Common myeloid progenitor, CD34-positive (primary cell): Measurements from ENCODE around the gene SLC22A2.

ENCODE experiments used
- CTCF ChIA-PET: fragments of 350-600 bp; sonication (Branson Sonifier 250); formaldehyde crosslinking; loops from one replicate; lab custom pipeline; 2021; ENCODE audit warnings: antibody characterized with exemption; lab: Charles Lee
- POLR2A ChIA-PET: fragments of 350-600 bp; sonication (Branson Sonifier 250); formaldehyde crosslinking; loops from one replicate; lab custom pipeline; 2021; ENCODE audit warnings: antibody characterized with exemption; lab: Charles Lee
- DNase-seq, 3 donors: peaks; one replicate each; pipeline versions ENCODE4 v3.0.0 to v3.0.0-alpha.2; 2013
- H3K27ac ChIP-seq, 2 experiments: 1 replicate in 1 of 2; 2 replicates in 1 of 2; pipeline ENCODE4 v1.7.0; 2013; ENCODE audit warnings: inconsistent platforms in 2 of 2, low read length in 2 of 2, mild to moderate bottlenecking in 2 of 2, low read depth in 1 of 2, moderate library complexity in 1 of 2; ENCODE audit not compliant: severe bottlenecking in 2 of 2, insufficient read depth in 1 of 2, poor library complexity in 1 of 2
- H3K27me3 ChIP-seq, 5 experiments: replicated peaks in 2 of 5; 1 replicate in 3 of 5; 2 replicates in 2 of 5; pipeline versions ENCODE4 v1.6.1 to v1.7.0; 2013; ENCODE audit warnings: low read length in 4 of 5, mild to moderate bottlenecking in 2 of 5, moderate library complexity in 2 of 5, inconsistent platforms in 1 of 5; ENCODE audit not compliant: insufficient read depth in 5 of 5, control insufficient read depth in 4 of 5
- H3K36me3 ChIP-seq, 4 experiments: 1 replicate in 2 of 4; 2 replicates in 2 of 4; pipeline versions ENCODE4 v1.6.1 to v1.7.0; 2013; ENCODE audit warnings: low read length in 3 of 4, control low read depth in 1 of 4, mild to moderate bottlenecking in 1 of 4; ENCODE audit not compliant: control insufficient read depth in 4 of 4, insufficient read depth in 4 of 4
- H3K4me1 ChIP-seq, 4 experiments: 1 replicate in 3 of 4; 2 replicates in 1 of 4; pipeline versions ENCODE4 v1.6.1 to v1.7.1; 2013; ENCODE audit warnings: low read length in 3 of 4, mild to moderate bottlenecking in 3 of 4, control low read depth in 1 of 4, inconsistent platforms in 1 of 4, moderate library complexity in 1 of 4; ENCODE audit not compliant: control insufficient read depth in 4 of 4, insufficient read depth in 4 of 4; ENCODE audit errors: control extremely low read depth in 1 of 4
- H3K4me3 ChIP-seq, 7 experiments: 1 replicate in 4 of 7; 2 replicates in 3 of 7; pipeline versions ENCODE4 v1.5.1 to v1.7.0; 2013; ENCODE audit warnings: mild to moderate bottlenecking in 7 of 7, low read length in 6 of 7, moderate library complexity in 6 of 7, inconsistent platforms in 2 of 7, low read depth in 2 of 7, control low read depth in 1 of 7; ENCODE audit not compliant: insufficient read depth in 4 of 7, control insufficient read depth in 1 of 7; ENCODE audit errors: extremely low read depth in 1 of 7
- H3K9me3 ChIP-seq, 5 experiments: 1 replicate in 4 of 5; 2 replicates in 1 of 5; pipeline versions ENCODE4 v1.6.1 to v1.7.1; 2013; ENCODE audit warnings: low read length in 4 of 5, mild to moderate bottlenecking in 2 of 5, inconsistent platforms in 1 of 5, low read depth in 1 of 5, moderate library complexity in 1 of 5; ENCODE audit not compliant: control insufficient read depth in 4 of 5, insufficient read depth in 2 of 5; ENCODE audit errors: control extremely low read depth in 1 of 5
- WGBS: methylation state at CpG from one replicate; pipeline ENCODE4 v1.1.5; 2013; ENCODE audit not compliant: insufficient coverage; 5-methylcytosine and 5-hydroxymethylcytosine counted together

SLC22A2 gene

GRCh38 chr6:160217863-160218262 lies 40.8 kb downstream of the SLC22A2 start:
- DNase-seq = no peak
- Histone ChIP-seq H3K27ac (no peak overlapping the region), H3K27me3 (peaks cover 0 to 2% (median 0%) of the 10 kb centered on the region in 5 experiments), H3K4me1 (no peaks in the 10 kb centered on the region), H3K9me3 (peaks cover 0 to 10% (median 0%) of the 10 kb centered on the region in 5 experiments), H3K36me3 (no peaks in the 10 kb centered on the region), H3K4me3 (no peak overlapping the region)
- CTCF ChIA-PET = no interaction called here
- WGBS = 94% methylated on average over 4 of the region's 4 CpGs
- POLR2A ChIA-PET = no interaction called here

GRCh38 chr6:160217073-160217472 lies 41.5 kb downstream of the SLC22A2 start:
- Histone ChIP-seq H3K27me3 (peaks cover 0 to 2% (median 0%) of the 10 kb centered on the region in 5 experiments), H3K27ac (no peak overlapping the region), H3K4me3 (no peak overlapping the region), H3K4me1 (no peaks in the 10 kb centered on the region), H3K36me3 (no peaks in the 10 kb centered on the region), H3K9me3 (peaks cover 0 to 10% (median 0%) of the 10 kb centered on the region in 5 experiments)
- POLR2A ChIA-PET = no interaction called here
- CTCF ChIA-PET = no interaction called here
- 100% methylated on average over 1 of the region's 1 CpG for WGBS
- no peak for DNase-seq

- no peak for DNase-seq
- no peaks in the 10 kb centered on the region for H3K4me1 ChIP-seq
- peaks cover 0 to 2% (median 0%) of the 10 kb centered on the region in 5 experiments for H3K27me3 ChIP-seq
- H3K9me3 ChIP-seq = peaks cover 0 to 10% (median 0%) of the 10 kb centered on the region in 5 experiments
- no peak overlapping the region for H3K4me3 ChIP-seq
- ChIA-PET POLR2A (no interaction called here), CTCF (no interaction called here)
- H3K36me3 ChIP-seq = no peaks in the 10 kb centered on the region
- 100% methylated on average over 1 of the region's 3 CpGs for WGBS
- no peak overlapping the region for H3K27ac ChIP-seq
Measured at GRCh38 chr6:160215232-160215631, 43.4 kb downstream of the SLC22A2 start.

GRCh38 chr6:160207618-160208017 lies 51.0 kb downstream of the SLC22A2 start:
- Histone ChIP-seq H3K27ac (no peak overlapping the region), H3K27me3 (no peaks in the 10 kb centered on the region), H3K4me3 (no peak overlapping the region), H3K4me1 (no peaks in the 10 kb centered on the region), H3K9me3 (peaks cover 0 to 5% (median 0%) of the 10 kb centered on the region in 5 experiments), H3K36me3 (no peaks in the 10 kb centered on the region)
- ChIA-PET CTCF (no interaction called here), POLR2A (no interaction called here)
- no peak for DNase-seq
- 84% methylated on average over 3 of the region's 3 CpGs for WGBS

- Histone ChIP-seq H3K4me1 (no peaks in the 10 kb centered on the region), H3K27ac (no peak overlapping the region), H3K36me3 (no peaks in the 10 kb centered on the region), H3K4me3 (no peak overlapping the region), H3K27me3 (no peaks in the 10 kb centered on the region), H3K9me3 (peaks cover 0 to 5% (median 0%) of the 10 kb centered on the region in 5 experiments)
- no peak for DNase-seq
- no CpG with 5 or more reads among the region's 1 CpG for WGBS
- ChIA-PET CTCF (interaction anchor here (0.6 kb wide), 1 partner anchor 117 kb away, joined by 4 read pairs; no protein-coding TSS in a partner anchor), POLR2A (no interaction called here)
Measured at GRCh38 chr6:160204710-160205109, 53.9 kb downstream of the SLC22A2 start.

- no CpG with 5 or more reads among the region's 2 CpGs for WGBS
- POLR2A ChIA-PET = no interaction called here
- Histone ChIP-seq H3K36me3 (no peaks in the 10 kb centered on the region), H3K9me3 (peaks cover 0 to 5% (median 0%) of the 10 kb centered on the region in 5 experiments), H3K4me3 (no peak overlapping the region), H3K4me1 (no peaks in the 10 kb centered on the region), H3K27me3 (no peaks in the 10 kb centered on the region), H3K27ac (no peak overlapping the region)
- no peak for DNase-seq
- CTCF ChIA-PET = no interaction called here
Measured at GRCh38 chr6:160203953-160204352, 54.7 kb downstream of the SLC22A2 start.

- H3K27ac ChIP-seq = no peak overlapping the region
- H3K4me3 ChIP-seq = no peak overlapping the region
- CTCF ChIA-PET = no interaction called here
- no peaks in the 10 kb centered on the region for H3K27me3 ChIP-seq
- H3K4me1 ChIP-seq = no peaks in the 10 kb centered on the region
- no peaks in the 10 kb centered on the region for H3K36me3 ChIP-seq
- POLR2A ChIA-PET = no interaction called here
- peaks cover 0 to 5% (median 0%) of the 10 kb centered on the region in 5 experiments for H3K9me3 ChIP-seq
- DNase-seq = no peak
Measured at GRCh38 chr6:160203522-160203921, 55.1 kb downstream of the SLC22A2 start.
